HG02571 (cell line): ENCODE measurements around the gene TULP4.
"Not testable (repeated sequence)": the region's sequence is repeated elsewhere in the genome, so short reads cannot be mapped to it uniquely, and the experiment has no call there.

ENCODE experiments used
- ATAC-seq: cut with Tn5 transposase; IDR thresholded peaks from one replicate; pipeline ENCODE4 v1.9.1; 2021; ENCODE audit warnings: mild to moderate bottlenecking, moderate library complexity; ENCODE audit not compliant: unreplicated experiment

TULP4 gene

DNA sequence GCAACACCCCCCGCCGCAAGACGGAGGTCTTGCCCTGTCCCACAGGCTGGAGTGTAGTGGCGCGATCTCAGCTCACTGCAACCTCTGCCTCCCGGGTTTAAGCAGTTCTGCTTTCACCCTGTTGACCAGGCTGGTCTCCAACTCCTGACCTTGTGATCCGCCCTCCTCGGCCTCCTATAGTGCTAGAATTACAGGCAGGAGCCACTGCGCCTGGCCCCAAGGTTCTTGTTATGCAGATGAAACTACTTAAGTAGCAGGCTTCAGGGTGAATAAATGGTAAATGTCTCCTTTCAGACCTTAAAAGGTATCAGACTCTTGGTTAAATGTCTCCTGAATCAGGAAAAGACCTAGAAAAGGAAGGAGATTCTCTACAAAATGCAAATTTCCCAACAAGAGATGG is 152.2 kb downstream of the TULP4 start:
- no peak for ATAC-seq

DNA sequence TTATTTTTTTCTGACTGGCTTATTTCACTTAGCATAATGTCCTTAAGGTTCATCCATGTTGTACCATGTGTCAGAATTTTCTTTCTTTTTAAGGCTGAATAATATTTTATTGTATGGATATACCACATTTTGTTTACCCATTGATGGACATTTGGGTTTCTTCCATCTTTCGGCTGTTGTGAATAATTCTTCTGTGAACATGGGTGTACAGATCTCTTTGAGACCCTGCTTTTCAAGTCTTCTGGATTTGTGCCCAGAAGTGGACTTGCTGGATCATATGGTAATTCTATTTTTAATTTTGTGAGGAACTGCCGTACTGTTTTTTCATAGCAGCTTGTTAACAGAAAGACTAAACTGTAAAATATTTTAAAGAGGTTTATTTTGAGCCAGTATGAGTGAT is 153.0 kb downstream of the TULP4 start:
- ATAC-seq = no peak

DNA sequence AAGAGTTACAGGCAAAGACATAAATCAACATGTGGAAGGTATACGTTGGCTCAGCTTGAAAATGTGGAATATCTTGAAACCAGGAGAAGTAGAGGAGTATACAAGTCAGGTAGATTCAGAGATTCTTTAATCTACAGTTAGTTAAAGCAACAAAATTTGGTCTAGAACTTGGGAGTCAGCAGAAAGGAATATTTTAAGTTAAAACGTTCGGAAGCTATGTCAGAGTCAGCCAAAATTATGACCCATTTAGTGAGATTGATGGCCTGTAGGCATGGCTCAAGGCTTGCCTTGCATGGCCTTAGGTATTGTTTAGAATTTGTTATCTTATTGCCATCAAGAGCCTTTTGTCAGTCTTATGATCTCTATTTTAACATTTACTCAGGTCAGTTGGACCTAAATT is 153.5 kb downstream of the TULP4 start:
- ATAC-seq = no peak

DNA sequence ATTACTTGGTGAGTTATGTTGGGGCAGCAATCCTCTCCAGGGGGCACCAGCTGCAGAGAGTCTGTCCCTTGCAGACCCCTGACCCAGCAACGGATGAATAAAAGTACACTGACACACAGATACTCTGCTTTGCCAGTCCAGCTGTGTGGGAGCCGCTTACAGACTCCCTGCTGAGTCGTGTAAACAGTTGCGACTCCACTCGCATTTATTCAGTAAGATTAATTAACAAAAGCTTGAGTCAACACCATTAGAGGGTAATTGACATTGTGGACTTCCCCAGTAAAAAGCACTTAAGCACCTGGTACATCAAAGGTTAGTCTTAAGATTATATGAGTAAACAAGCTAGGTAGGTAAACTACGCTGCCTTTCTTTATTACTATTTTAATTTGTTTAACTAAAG is 155.7 kb downstream of the TULP4 start:
- no peak for ATAC-seq

DNA sequence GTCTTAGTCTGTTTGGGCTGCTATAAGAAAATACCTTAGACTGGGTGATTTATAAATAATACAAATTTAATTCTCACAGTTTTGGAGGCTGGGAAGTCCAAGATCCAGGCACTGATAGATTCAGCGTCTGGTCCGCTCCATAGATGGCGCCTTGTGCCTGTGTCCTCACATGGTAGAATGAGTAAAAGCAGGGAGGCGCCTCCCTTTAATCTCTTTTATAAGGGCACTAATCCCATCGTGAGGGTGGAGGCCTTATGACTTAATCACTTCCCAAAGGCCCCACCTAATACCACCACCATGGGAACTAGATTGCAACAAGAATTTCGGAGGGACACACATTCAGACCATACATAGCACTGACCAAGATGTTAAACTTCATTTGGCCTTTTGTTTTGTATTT is 156.4 kb downstream of the TULP4 start:
- no peak for ATAC-seq

DNA sequence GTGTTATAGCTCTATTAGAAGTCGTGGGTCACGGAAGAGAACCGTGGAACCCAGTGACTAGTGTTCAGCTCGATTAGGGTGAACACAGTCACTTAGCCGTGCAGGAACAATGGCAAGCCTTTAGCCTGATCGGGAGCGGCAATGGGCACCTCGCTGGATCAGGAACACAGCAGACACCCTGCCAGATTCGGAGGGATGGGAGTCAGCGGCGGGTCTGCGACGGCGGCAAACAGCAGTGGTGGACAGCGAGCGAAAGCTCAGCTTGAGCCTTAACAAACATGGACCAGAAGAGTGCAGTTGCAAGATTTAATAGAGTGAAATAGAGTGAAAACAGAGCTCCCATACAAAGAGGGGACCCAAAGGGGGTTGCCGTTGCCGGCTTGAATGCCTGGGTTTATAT is 157.8 kb downstream of the TULP4 start:
- not testable (repeated sequence) for ATAC-seq

DNA sequence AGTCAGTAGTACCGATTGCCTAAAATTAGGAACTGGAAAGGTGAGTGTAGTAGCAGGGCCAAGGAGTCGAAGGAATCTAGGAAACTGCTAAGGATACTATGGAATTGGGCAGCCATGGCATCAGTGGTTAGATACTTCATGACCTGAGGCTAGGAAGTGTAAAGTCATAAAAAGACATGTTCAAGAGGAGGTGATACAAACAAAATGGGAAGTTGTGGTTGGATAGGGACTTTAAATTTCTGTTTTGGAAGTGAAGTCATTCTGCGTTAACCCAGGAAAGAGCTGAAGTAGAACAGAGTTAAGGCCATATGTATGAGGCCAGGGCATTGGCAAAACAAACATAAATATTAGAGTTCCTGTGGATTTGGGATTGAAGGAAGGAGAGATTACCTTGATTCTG is 159.1 kb downstream of the TULP4 start:
- no peak for ATAC-seq

DNA sequence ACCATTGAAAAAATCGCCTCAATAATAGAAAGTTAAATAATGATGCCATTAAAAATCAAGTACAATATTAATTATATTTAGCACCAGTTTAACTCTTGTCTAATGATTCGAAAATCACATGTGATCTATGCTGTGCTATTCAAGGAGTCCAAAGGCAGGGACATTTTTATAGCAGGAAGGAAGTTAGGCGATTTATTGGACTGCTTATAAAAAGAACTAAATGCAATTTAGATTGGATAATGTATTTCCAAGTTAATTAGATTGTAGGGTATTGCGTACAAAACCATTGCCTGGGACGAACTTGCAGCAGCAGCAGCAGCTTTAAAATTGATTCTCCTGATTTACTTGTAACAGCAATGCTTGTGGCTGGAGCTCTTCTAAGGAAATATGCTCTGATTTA is 160.2 kb downstream of the TULP4 start:
- no peak for ATAC-seq

DNA sequence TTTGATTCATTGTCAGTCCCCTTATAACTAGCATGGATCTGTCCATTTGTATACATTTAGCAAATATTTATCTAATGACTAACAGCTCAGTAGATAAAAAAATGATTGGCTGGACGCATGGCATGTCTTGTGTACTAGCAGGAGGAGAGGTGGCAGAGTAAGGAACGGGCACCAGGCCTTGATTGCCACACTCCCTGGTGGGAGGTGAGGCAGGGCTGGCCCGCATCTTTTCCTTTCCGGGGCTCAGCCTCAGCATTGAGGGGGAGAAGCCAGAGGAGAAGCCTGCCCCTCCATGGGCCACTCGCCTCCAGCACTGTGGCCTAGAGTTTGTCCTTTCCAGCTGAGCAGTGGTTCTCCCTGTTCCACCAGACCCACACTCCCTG is 162.7 kb downstream of the TULP4 start:
- ATAC-seq = no peak

DNA sequence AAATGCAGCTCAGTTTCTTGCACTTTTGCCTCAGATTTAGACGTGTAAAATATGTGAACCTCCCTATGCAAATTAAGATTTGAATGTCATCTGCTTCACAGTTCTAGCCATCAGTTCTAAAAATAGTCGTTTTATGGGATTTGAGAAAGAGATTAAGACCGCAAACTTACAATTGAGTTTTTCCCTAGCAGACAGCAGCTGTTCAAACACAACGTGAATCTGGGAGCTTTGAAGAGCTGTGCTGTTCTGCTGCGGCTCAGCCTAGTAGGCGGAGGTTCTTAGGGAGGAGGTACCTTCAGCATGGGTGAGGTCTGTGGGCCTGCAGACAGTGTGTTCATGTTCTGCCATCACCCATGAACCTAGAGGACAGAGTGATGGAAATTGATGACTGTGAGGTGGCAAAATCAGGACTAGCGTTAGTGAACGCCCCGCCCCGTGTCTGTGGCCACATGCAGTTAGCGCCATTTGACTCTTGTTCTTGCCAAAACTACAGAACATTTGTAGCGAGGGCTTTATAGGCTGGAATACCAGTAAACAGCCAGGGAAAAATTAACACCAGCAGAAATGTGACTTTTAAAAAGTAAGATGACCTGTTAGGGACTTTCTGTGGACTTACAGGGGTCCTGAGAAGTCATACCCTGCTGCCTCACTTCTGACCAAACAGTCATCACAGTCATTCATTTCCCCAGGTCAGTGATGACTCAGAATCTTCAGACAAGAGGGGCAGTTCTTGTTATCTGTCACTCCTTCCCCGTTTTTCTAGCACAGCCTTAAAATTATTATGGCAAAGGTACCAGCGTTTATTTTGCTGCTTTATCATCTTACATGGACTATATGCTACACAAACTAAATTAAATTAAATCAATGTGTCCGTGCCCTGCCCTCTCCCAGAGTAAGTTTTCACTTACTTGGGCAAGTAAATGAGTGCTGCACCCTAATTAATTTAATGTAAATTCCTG is 163.4 kb downstream of the TULP4 start:
- peak; percentile 73 for ATAC-seq

DNA sequence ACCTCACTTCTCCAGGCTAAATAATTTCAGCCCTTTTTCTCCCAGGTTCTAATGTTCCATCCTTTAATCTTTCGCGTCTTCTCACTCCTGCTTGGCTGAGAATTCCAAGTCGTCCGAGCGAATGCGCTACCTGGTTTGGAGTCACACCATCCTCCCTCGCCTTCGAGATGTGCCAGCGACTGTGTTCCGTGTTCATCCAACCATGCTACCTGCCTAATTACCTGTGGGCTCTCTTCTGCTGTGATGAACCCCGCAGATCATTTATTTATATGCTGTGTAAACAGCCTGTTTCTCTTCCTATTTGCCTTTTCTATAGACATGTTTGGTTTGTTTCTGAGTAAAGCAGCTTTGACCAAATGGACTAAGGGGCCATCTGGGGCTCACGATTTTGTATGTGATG is 164.1 kb downstream of the TULP4 start:
- ATAC-seq = no peak

DNA sequence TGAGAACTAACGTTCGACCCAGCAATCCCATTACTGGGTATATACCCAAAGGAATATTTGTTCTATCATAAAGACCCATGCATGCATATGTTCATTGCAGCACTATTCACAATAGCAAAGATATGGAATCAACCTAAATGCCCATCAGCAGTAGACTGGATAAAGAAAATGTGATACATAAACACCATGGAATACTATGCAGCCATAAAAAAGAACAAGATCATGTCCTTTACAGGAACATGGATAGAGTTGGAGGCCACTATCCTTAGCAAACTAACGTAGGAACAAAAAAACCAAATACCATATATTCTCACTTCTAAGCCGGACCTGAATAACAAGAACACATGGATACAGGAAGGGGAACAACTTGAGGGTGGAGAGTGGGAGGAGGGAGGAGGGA is 165.5 kb downstream of the TULP4 start:
- ATAC-seq = not testable (repeated sequence)

DNA sequence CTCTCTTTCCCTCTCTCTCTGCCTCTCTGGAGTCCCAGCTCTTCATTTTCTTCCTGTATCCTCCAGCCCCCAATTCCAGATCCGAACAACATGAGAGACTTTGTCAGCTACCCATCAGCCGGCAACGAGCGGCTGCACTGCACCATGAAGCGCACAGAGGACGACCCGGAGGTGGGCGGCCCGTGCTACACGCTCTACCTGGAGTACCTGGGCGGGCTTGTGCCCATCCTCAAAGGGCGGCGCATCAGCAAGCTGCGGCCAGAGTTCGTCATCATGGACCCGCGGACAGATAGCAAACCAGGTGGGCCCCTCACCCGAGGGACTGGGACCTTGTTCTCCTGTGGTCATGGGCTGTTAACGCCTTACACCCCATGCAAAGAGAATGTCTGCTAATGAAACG is 168.7 kb downstream of the TULP4 start:
- no peak for ATAC-seq

DNA sequence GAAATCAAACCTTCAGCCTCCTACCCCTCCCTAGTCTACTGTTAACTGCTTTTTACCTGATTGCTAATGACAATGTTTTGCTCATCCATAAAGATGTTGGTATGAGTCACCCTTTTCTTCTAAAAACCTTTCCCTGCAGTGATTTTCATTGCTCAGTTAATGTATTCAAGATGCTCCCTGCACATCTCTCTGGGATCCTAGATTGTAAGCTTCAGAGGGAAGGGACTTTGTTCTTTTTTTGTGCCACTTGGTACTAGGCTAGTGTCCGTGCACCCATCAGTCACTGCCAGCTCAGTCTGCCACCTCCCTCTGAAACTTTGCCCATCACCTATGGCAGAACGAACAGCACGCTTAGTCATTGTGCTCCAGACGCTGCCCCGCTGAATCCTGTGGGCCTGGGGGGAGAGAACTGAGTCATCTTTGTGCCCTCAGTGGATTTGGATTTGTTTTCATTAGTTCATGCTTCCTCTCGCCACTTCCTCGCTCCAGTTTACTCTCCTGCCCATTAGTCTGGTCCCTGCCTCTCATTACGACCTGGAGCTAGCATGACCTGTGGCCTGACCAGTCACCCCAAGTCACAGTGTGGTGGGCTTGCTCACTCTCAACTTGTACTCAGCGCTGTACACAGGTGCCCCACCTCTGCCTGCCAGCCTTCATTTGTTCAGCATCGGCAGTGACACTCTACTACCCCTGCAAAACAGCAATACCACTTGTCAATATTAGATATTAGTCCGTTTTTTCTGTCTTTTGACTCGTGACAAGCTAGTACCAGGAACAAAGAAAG is 169.6 kb downstream of the TULP4 start:
- no peak for ATAC-seq

DNA sequence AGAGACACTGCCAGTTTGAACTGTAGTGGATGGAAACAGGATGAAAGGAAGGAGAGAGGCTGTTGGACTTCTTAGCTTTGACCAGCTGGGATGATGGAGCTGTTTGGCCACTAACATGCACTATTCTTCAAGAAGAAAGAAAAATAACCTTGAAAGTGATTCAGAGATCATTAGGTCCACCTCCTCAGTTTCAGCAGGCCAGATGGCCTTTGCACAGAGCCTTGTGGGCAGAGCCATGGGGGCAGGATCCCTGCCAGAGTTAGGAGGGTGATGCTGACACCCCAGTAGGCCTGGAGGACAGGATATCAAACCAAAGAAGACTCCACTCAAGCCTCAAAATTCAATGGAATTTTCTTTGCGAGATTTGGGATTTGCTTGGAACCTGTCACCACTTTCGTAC is 173.2 kb downstream of the TULP4 start:
- ATAC-seq = no peak

DNA sequence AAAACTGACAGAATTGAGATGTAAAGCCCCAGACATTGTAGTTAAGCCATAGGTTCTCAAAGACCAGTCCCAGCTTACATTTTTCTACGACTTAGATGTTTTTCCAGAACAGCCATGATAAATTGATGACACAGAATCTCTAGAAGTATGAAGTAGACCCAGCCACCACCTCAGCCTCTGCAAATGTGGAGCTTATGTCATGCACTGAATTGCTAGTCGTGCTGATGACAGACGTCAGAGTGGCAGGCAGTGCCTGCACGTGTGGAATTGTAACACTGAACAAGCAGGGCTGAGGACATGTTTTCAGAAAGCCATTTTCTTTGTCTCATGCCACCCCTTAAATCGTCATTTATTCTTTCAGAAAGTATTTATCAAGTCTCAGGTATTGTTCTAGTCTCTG is 175.2 kb downstream of the TULP4 start:
- ATAC-seq = no peak

DNA sequence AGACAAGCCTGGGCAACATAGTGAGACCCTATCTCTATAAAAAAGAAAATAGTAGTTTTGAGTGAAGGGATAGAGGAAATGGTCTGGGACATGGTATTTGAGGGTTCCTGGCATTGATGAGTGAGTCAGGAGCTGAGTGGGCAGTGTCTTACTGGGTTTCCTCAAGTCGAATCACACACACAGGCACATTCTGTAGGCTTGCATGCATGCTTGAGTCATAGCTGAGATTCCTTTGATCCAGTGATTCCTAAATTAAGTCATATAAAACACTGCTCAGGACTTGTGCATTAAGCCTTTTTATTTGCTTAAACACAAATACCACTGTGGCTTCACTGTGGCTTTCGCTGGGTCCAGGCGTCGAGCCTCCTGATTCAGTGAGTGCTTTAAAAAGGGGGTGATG is 175.8 kb downstream of the TULP4 start:
- no peak for ATAC-seq

DNA sequence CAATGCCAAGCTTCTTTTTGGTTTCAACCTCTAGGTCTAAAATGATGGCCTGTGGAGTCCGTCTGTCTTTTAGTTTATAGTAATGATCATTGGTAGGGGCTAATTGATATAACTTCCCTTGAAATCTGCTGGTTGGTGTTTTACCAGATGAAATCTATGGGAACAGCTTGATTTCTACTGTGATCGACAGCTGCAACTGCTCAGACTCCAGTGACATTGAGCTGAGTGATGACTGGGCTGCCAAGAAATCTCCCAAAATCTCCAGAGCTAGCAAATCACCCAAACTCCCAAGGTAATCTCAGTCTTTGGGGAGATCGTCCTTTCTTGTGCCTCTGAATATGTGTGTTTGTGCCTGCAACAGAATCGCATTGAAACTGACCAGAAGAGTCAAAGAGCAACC is 177.2 kb downstream of the TULP4 start:
- no peak for ATAC-seq

DNA sequence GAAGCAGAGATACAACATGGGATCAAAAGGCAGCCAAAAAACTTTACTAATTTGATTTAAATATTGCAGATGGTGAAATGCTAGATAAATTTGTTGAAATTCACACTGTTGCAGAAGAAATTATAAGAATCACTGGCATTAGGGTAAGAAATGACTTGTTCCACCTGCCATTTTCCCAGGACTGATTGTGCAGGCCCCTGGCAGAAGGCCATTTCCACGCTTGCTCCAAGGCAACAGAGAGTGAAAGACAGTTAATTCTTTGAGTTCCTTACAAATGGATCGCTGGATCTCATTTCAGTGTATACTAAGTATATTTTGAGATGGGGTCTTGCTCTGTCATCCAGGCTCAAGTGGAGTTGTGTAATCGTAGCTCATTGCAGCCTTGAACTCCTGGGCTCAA is 180.6 kb downstream of the TULP4 start:
- no peak for ATAC-seq

DNA sequence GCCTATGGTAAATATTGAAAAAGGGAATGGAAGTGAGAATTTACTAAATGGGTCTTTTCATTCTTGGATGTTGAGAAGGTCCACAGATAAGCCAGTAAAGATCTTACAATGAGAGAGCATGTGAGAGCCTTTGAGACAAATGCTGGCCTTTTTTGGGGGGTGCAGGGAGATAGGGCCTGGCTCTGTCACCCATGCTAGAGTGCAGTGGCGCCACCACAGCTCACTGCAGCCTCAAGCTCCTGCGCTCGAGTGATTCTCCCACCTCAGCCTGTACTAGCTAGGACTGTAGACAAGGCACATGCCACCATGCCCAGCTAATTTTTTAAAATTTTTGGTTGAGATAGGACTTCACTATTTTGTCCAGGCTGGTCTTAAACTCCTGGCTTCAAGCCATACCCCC is 184.4 kb downstream of the TULP4 start:
- no peak for ATAC-seq

DNA sequence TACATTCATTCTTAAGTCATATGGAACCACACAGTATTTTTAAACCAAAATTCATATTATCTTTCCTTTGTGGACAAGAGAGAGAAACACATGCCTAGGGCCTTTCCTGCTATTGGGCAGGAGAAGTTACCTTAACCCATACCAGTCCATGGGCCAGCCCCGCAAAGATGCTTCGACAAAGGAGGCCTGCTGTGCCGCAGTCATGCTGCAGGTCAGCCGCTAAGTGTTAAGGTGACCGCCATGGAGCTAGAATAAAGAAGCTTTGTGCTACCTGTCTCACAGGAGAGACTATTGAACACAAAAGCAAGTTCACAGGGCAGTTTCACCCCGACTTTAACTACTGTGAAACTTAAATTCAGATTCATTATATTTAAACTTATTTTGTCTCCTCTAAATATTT is 185.4 kb downstream of the TULP4 start:
- no peak for ATAC-seq

DNA sequence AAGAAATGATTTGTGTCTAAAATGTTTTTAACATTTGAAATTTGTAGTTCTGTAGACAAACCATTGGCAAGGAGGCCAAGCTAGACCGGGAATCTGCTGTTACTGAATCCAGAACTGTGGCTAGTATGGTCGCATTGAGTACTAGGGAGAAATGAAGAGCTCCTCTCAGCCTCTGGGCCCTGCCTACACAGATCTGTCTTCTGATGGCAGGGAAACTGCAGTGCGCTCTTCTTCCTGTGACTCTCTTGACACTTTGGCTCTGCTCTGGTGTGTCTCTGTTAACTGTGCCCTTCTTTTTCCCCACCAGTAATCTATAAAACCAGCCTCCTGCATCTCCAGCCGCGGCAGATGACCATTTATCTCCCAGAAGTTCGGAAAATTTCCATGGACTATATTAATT is 186.1 kb downstream of the TULP4 start:
- no peak for ATAC-seq
